Memory B cell (primary cell): ENCODE measurements around the gene TTLL10.
A peak's percentile ranks its signal among the peaks of the same experiment; 100 is the strongest.

Experiments
- ATAC-seq: fragments of 150-1000 bp; cut with Tn5 transposase; 2 replicates; pipeline ENCODE4 v1.10.0; 2021; ENCODE audit warnings: low read depth, mild to moderate bottlenecking, moderate library complexity
- DNase-seq, 2 donors: peaks; one replicate each; pipeline ENCODE4 v3.0.0; 2022; ENCODE audit warnings: low spot score in 2 of 2
- H3K27ac Mint-ChIP-seq: one replicate; pipeline ENCODE4 v1.8.0; 2022; ENCODE audit warnings: mild to moderate bottlenecking, moderate library complexity, mixed read lengths
- H3K27me3 Mint-ChIP-seq: one replicate; pipeline ENCODE4 v1.8.0; 2022; ENCODE audit warnings: mixed read lengths
- H3K36me3 Mint-ChIP-seq: one replicate; pipeline ENCODE4 v1.8.0; 2022; ENCODE audit warnings: mild to moderate bottlenecking, mixed read lengths
- H3K4me1 Mint-ChIP-seq: one replicate; pipeline ENCODE4 v1.8.0; 2022; ENCODE audit warnings: mixed read lengths
- H3K4me3 Mint-ChIP-seq: one replicate; pipeline ENCODE4 v1.8.0; 2022; ENCODE audit warnings: mild to moderate bottlenecking, moderate library complexity, mixed read lengths
- H3K9me3 Mint-ChIP-seq: one replicate; pipeline ENCODE4 v1.8.0; 2022; ENCODE audit warnings: mixed read lengths

Gene TTLL10

GRCh38 chr1:1215080-1215676, 41.5 kb downstream of the TTLL10 start:
- no peak overlapping the region for H3K4me3 Mint-ChIP-seq

DNA sequence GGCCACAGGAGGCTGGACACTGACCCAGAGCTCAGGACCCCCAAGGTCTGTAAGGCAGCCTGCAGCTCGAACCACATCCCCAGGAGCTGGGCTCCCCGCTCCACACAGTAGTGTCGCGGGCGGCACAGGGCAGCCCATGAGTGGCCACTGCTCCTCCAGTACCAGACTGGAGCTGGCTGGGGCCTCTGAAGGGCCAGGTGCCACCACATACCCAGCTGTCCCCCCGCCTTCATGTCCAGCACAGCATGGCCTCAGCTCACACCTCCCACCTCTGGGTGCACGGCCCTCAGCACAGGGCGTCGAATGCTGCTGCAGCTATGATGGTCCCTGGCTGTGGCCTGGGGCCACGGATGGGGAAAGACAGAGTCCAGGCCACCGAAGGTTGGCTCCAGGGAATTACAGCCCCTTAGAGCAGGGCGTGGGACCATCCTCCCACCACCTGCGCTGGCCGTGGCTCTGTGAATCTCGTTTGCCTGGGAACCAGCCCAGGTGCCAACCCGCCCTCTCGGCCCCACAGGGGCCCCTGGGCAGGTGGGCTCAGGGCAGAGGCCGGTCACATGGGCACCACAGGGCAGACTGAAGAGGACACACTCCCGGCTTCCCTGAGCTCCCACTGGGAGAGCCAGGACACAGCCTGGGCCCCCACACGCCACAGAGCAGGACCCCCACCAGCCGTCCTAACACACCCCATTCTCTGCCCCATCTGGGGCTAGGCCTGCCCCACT, 42.4 kb downstream of the TTLL10 start:
- no peaks in the 10 kb centered on the region for H3K27me3 Mint-ChIP-seq
- peak overlapping the region; percentile 77 for H3K27ac Mint-ChIP-seq
- ATAC-seq: no peak
- peaks cover 12% of the 10 kb centered on the region for H3K36me3 Mint-ChIP-seq
- H3K4me3 Mint-ChIP-seq: no peak overlapping the region
- DNase-seq: no peak
- no peaks in the 10 kb centered on the region for H3K9me3 Mint-ChIP-seq
- peaks cover 12% of the 10 kb centered on the region for H3K4me1 Mint-ChIP-seq

More at GRCh38 chr1:1215080-1215676, 41.5 kb downstream of the TTLL10 start:
- Mint-ChIP-seq H3K9me3 (no peaks in the 10 kb centered on the region), H3K27ac (no peak overlapping the region), H3K4me1 (peaks cover 12% of the 10 kb centered on the region), H3K36me3 (peaks cover 9% of the 10 kb centered on the region), H3K27me3 (no peaks in the 10 kb centered on the region)
- DNase-seq (no peak), ATAC-seq (peak; percentile 19)

GRCh38 chr1:1216770-1217620, 43.3 kb downstream of the TTLL10 start:
- H3K4me3 Mint-ChIP-seq: no peak overlapping the region
- ATAC-seq: no peak
- no peak for DNase-seq
- H3K36me3 Mint-ChIP-seq: peaks cover 14% of the 10 kb centered on the region
- H3K27ac Mint-ChIP-seq: peak overlapping the region; percentile 77
- H3K27me3 Mint-ChIP-seq: no peaks in the 10 kb centered on the region
- H3K4me1 Mint-ChIP-seq: peaks cover 12% of the 10 kb centered on the region
- H3K9me3 Mint-ChIP-seq: no peaks in the 10 kb centered on the region

DNA sequence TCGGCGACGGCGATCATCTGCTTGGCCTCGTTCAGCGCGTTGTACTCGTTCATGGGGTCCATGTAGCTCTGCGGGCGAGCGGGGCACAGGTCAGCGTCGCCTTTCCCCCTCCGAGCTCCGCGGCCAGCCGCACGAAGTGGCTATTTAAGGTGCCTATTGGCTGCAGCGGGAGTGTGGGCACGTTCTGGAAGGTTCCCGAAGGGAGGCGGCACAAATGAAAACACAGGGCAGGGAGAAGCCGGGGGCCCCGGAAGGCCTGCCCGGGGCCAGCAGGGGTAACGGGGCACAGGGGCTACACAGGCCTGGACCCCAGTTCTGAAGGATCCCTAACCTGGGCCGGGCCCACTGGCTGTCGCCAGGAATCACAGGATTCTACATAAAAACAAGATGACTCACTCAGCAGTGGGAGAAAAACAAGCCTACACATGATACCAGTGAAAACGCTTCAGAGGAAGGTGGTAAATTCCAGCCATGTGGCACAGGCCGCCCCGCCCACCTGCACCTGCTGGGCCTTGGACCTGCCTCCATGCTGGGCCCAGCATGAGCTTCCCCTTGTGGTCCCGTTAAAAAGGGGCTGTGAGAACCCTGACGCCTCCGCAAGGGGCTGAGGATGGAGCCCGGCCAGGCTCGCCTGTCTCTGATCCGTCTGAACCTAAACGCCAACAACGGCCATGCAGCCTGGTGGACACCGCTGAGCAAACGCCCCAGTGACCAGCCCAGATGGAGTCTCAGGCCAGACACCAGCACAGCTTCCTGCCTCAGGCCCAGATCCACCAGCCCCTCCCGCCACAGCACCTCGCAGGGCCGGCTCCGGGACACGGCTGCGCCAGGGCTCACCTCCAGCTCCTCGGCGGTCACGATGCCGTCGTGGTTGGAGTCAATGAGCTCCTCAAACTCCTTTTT, 44.2 kb downstream of the TTLL10 start:
- Mint-ChIP-seq H3K9me3 (no peaks in the 10 kb centered on the region), H3K4me3 (no peak overlapping the region), H3K27ac (no peak overlapping the region), H3K27me3 (no peaks in the 10 kb centered on the region), H3K36me3 (peaks cover 18% of the 10 kb centered on the region), H3K4me1 (peaks cover 12% of the 10 kb centered on the region)
- ATAC-seq: peak; percentile 12
- no peak for DNase-seq

DNA sequence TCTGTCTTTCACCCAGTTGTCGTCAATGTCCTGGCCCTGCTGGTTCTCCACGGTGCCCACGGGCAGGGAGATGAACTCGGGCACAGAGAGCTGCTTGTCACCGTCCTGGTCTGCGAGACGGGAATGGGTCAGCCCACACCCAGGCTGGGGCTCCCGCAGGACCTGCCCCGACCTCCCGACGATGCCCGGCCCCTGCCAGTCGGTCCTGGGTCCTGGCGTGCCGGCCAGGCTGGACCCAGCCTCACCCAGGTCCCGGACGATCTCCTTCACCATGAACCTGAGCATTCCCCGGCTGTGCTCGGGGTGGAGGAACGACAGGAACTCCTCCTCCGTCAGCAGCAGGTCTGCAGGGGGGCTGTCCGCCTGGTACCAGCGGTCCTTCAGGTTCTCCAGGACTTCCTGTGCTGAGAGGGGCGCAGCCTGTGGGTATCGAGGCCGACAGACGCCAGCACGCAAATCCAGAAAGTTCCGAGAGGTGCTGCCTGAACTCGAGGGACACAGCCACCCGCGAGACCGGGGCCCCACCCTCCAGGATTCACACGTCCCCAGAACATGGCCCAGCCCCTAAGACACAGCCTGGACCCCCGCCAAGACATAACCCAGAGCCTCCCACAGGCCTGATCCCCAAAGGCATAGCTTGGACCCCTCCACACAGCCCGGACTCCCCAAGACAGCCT, 45.0 kb downstream of the TTLL10 start:
- ATAC-seq (no peak), DNase-seq (no peak)
- Mint-ChIP-seq H3K4me3 (no peak overlapping the region), H3K4me1 (peaks cover 12% of the 10 kb centered on the region), H3K9me3 (no peaks in the 10 kb centered on the region), H3K27ac (no peak overlapping the region), H3K36me3 (peaks cover 24% of the 10 kb centered on the region), H3K27me3 (no peaks in the 10 kb centered on the region)

GRCh38 chr1:1219341-1219740, 45.7 kb downstream of the TTLL10 start:
- Mint-ChIP-seq H3K27ac (peak overlapping the region; percentile 28), H3K36me3 (peaks cover 27% of the 10 kb centered on the region), H3K4me1 (peaks cover 10% of the 10 kb centered on the region), H3K27me3 (no peaks in the 10 kb centered on the region), H3K9me3 (no peaks in the 10 kb centered on the region), H3K4me3 (no peak overlapping the region)
- no peak for ATAC-seq
- DNase-seq: no peak

GRCh38 chr1:1220197-1220596, 46.5 kb downstream of the TTLL10 start:
- ATAC-seq: no peak
- Mint-ChIP-seq H3K4me1 (peaks cover 3% of the 10 kb centered on the region), H3K36me3 (peaks cover 29% of the 10 kb centered on the region), H3K27me3 (no peaks in the 10 kb centered on the region), H3K27ac (no peak overlapping the region), H3K9me3 (no peaks in the 10 kb centered on the region), H3K4me3 (no peak overlapping the region)
- no peak for DNase-seq

DNA sequence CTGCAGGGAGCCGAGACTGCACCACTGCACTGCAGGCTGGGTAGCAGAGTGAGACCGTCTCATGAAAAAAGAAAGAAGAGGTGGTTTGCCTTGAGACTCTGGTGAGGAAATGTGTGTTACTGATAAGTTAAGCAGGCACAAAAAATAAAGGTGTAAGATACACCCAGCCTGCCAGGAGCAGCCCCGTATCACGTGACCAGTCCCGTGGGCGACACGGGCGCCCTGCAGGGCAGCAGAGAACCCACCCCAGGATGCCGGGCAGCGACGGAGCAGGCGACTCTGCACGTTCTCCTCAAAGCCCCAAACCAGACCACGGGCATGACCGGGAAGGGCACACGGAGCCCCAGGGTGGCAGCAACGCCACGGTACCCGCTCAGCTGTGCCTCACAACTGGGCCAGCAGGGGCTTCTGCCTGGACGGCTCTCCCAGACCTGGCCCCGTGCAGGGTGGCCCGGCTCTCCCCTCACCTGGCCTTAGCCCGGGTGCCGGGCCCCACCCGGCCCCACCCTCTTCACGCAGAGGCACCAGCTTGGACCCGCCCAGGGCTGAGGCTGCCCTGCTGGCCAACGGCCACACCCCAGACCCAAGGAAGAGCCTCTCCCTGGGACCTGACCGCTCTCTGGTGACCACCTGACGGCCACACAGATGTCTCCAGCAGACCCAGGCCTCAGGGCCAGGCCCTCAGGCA, 48.4 kb downstream of the TTLL10 start:
- H3K36me3 Mint-ChIP-seq: peaks cover 34% of the 10 kb centered on the region
- H3K4me3 Mint-ChIP-seq: no peak overlapping the region
- H3K4me1 Mint-ChIP-seq: peaks cover 6% of the 10 kb centered on the region
- DNase-seq: no peak
- H3K27me3 Mint-ChIP-seq: no peaks in the 10 kb centered on the region
- H3K27ac Mint-ChIP-seq: no peak overlapping the region
- H3K9me3 Mint-ChIP-seq: no peaks in the 10 kb centered on the region
- ATAC-seq: no peak

DNA sequence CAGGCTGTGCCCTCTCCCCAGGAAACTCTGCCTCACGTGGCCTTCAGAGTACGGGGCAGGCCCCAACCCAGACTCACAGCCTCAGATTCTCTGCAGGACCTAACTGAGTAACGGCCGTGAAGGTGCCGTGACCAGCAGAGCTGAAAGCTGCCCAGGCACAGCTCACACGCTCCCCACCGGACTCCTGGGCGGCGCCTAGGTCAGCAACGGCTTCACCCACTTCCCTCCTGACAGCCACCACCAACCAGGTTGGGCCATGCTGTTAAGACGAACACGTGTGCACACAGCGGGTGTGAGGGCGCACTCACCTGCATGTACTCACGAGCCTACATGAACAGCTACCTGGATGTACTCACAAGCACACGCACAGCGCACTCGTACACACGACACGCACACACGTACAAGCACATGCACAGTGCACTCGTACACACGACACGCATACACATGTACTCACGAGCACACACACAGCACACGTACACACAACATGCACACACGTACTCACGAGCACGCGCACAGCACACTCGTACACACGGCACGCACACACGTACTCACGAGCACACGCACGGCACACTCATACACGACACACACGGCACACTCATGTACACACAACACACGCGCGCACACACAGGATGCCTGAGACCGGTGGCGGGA, 49.0 kb downstream of the TTLL10 start:
- Mint-ChIP-seq H3K27ac (no peak overlapping the region), H3K27me3 (no peaks in the 10 kb centered on the region), H3K4me3 (no peak overlapping the region), H3K4me1 (peaks cover 6% of the 10 kb centered on the region), H3K36me3 (peaks cover 34% of the 10 kb centered on the region), H3K9me3 (no peaks in the 10 kb centered on the region)
- ATAC-seq: no peak
- DNase-seq: no peak

DNA sequence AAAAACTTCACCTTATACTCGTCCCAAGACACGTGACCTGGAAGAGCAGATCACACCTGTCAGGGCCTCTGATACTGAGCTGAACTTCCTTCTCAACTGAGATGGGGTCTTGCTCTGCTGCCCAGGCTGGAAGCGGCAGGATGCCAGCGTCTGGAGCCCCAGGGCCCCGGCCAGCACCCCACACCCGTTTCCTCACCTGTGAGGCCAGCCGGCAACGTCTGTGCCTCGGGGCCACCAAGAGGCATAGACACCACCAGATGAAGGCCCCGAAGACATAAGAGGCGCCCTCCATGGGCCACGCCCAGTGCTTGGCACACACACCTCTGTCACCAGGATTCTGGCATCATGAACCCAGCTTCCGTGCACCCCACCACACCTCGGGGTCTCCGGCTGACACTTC, 49.6 kb downstream of the TTLL10 start:
- H3K36me3 Mint-ChIP-seq: peaks cover 33% of the 10 kb centered on the region
- no peaks in the 10 kb centered on the region for H3K9me3 Mint-ChIP-seq
- H3K4me3 Mint-ChIP-seq: no peak overlapping the region
- DNase-seq (no peak), ATAC-seq (no peak)
- no peaks in the 10 kb centered on the region for H3K27me3 Mint-ChIP-seq
- H3K27ac Mint-ChIP-seq: no peak overlapping the region
- peaks cover 6% of the 10 kb centered on the region for H3K4me1 Mint-ChIP-seq

- Mint-ChIP-seq H3K27ac (no peak overlapping the region), H3K4me3 (no peak overlapping the region), H3K36me3 (peaks cover 32% of the 10 kb centered on the region), H3K4me1 (peaks cover 6% of the 10 kb centered on the region), H3K9me3 (no peaks in the 10 kb centered on the region), H3K27me3 (no peaks in the 10 kb centered on the region)
- DNase-seq: no peak
- no peak for ATAC-seq
Observed at GRCh38 chr1:1223891-1224290, 50.2 kb downstream of the TTLL10 start.

DNA sequence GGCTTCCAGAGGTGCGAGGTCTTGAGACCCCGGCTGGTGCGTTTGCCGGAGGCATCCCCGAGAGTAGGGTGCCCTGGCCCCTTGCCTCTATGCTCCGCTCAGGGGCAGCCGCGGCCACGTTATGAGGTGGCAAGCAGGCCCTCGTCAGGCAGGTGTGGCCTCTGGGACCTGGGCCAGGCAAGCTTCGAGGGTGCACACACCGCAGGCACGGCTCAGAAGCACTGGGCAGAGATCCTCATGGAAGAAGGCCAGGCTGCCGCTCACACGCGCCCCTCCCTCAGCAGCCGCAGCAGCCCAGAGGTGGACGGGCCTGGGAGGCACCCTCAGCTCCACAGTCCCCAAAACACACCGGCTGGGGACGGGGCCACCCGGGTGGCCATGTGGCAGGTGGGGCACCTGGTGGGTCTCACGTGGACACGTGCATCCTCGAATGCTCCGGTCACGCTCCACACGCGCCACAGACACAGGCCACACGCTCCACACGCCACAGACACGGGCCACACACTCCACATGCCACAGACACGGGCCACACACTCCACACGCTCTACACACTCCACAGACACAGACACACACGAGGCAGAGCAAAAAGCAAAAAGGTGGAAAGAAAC, 51.7 kb downstream of the TTLL10 start:
- no peak for DNase-seq
- Mint-ChIP-seq H3K4me3 (no peak overlapping the region), H3K36me3 (peaks cover 33% of the 10 kb centered on the region), H3K9me3 (no peaks in the 10 kb centered on the region), H3K27me3 (no peaks in the 10 kb centered on the region), H3K27ac (no peak overlapping the region), H3K4me1 (peaks cover 13% of the 10 kb centered on the region)
- ATAC-seq: no peak
